Lower lobe of right lung (tissue), 2 donors: Measurements from ENCODE around the gene ANKRD45. TPM values are rescaled to one million over a fixed set of nuclear protein-coding genes. Genes with fewer than 3 reads are reported as not detected.

Source experiments
- ATAC-seq, 2 donors: fragments of 200-7000 bp; cut with Tn5 transposase; one replicate each; pipeline ENCODE4 v1.9.1; 2020 to 2022; ENCODE audit warnings: mild to moderate bottlenecking in 2 of 2, moderate library complexity in 2 of 2
- DNase-seq: peaks from one replicate; pipeline ENCODE4 v3.0.0-alpha.2; 2020
- H3K27ac ChIP-seq: fragments of 200-600 bp; one replicate; pipeline ENCODE4 v1.8.0; 2022
- H3K27me3 ChIP-seq: fragments of 200-600 bp; one replicate; pipeline ENCODE4 v1.8.0; 2022; ENCODE audit warnings: low read depth
- H3K36me3 ChIP-seq: fragments of 200-600 bp; one replicate; pipeline ENCODE4 v1.8.0; 2022; ENCODE audit warnings: mild to moderate bottlenecking
- H3K4me1 ChIP-seq: fragments of 200-600 bp; one replicate; pipeline ENCODE4 v1.8.0; 2022
- H3K4me3 ChIP-seq: fragments of 200-600 bp; one replicate; pipeline ENCODE4 v1.8.0; 2022; ENCODE audit warnings: mild to moderate bottlenecking
- H3K9me3 ChIP-seq: fragments of 200-600 bp; one replicate; pipeline ENCODE4 v1.8.0; 2022
- intact Hi-C: fragments of 100-400 bp; cut with DNase I; formaldehyde crosslinking; loops from one replicate; pipeline ENCODE4 v1.11.0; 2022
- total RNA-seq: library from RNA; stranded (reverse); fragmentation: NEBNext Ultra II Directional; extraction: Animal tissue kit (Norgen Biotek cat#: 25700); gene quantifications from one replicate; pipeline ENCODE4 v1.2.1, GENCODE V29; 2021
- TF ChIP-seq, protein P1 (sequence below): fragments of 200-600 bp; IDR thresholded peaks from one replicate; pipeline ENCODE4 v1.8.0; 2022; ENCODE audit warnings: antibody characterized with exemption, mild to moderate bottlenecking
- donor health status: DM: no; HTN: yes; CAD: no; lungs with severe emphysema.

The ANKRD45 gene
- total RNA-seq, 1 donor from 2014 or later, result 4.2 TPM

DNA sequence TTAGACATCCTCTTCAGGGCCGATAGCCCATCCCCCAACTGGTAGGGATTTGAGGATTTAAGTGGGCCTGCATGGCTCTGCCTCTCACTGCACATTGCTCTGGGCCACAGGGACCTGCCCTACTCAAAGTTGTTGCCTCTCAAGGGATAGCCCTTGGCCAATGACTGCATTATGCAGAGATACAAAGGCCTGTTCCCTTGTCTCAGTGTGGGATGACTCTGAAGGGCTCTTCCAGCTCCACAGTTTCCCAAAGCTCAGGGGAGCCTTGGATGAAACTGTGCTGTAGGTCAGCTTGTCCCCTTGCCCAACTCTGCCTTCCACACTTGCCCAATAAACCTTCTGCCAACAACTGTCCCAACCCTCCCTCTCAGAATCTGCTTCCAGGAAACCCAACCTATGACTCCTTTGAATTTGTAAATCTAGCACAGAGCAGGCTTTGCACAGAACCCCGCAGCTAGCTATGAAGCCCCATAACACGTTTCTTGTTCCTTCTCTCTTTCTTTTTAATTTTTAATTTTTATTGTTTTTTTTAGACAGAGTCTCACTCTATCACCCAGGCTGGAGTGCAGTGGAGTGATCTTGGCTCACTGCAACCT is 109.3 kb downstream of the ANKRD45 start:
- Histone ChIP-seq H3K36me3 (no peaks in the 10 kb centered on the region), H3K4me1 (no peaks in the 10 kb centered on the region), H3K27me3 (no peaks in the 10 kb centered on the region), H3K4me3 (no peak overlapping the region), H3K27ac (no peak overlapping the region), H3K9me3 (no peaks in the 10 kb centered on the region)
- DNase-seq, result no peak
- no peak for ATAC-seq
- TF ChIP-seq, protein P1, sequence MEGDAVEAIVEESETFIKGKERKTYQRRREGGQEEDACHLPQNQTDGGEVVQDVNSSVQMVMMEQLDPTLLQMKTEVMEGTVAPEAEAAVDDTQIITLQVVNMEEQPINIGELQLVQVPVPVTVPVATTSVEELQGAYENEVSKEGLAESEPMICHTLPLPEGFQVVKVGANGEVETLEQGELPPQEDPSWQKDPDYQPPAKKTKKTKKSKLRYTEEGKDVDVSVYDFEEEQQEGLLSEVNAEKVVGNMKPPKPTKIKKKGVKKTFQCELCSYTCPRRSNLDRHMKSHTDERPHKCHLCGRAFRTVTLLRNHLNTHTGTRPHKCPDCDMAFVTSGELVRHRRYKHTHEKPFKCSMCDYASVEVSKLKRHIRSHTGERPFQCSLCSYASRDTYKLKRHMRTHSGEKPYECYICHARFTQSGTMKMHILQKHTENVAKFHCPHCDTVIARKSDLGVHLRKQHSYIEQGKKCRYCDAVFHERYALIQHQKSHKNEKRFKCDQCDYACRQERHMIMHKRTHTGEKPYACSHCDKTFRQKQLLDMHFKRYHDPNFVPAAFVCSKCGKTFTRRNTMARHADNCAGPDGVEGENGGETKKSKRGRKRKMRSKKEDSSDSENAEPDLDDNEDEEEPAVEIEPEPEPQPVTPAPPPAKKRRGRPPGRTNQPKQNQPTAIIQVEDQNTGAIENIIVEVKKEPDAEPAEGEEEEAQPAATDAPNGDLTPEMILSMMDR, result no peak
- intact Hi-C loops, result no loop called here

Other genes starting within 250 kb of the ANKRD45 start
- 187 TPM for gene PRDX6, start 192.5 kb downstream of the ANKRD45 start, total RNA-seq
- gene SLC9C2, start 66.8 kb downstream of the ANKRD45 start, total RNA-seq, result 1.4 TPM
- not detected for gene TEX50, start 34.5 kb downstream of the ANKRD45 start, total RNA-seq
- gene KLHL20, start 45.1 kb upstream of the ANKRD45 start, total RNA-seq, result 24.9 TPM
- 17.1 TPM for gene DARS2, start 154.8 kb upstream of the ANKRD45 start, total RNA-seq
- 6.9 TPM for gene CENPL, start 155.0 kb upstream of the ANKRD45 start, total RNA-seq
- gene GAS5, start 198.1 kb upstream of the ANKRD45 start, total RNA-seq, result 282 TPM
- 15.6 TPM for gene ZBTB37, start 198.5 kb upstream of the ANKRD45 start, total RNA-seq
- 0.30 TPM for gene SERPINC1, start 247.5 kb upstream of the ANKRD45 start, total RNA-seq